HepG2 (cell line): ENCODE measurements around the gene TREH. TPM values are rescaled to one million over a fixed set of nuclear protein-coding genes. Genes with fewer than 3 reads are reported as not detected.
A peak's percentile ranks its signal among the peaks of the same experiment; 100 is the strongest.

ENCODE experiments used
- AHR ChIP-seq: IDR thresholded peaks from 2 replicates; pipeline ENCODE4 v1.6.1; 2018; ENCODE audit warnings: missing genetic modification reagents, missing compliant biosample characterization
- ARHGAP35 ChIP-seq: sonication (generic); formaldehyde crosslinking; IDR thresholded peaks from 2 replicates; pipeline ENCODE4 v1.9.0; 2022; ENCODE audit warnings: mild to moderate bottlenecking, inconsistent platforms, moderate library complexity, missing genetic modification reagents, borderline replicate concordance
- CCDC6 ChIP-seq: sonication (generic); formaldehyde crosslinking; IDR thresholded peaks from 2 replicates; pipeline ENCODE4 v1.8.1; 2022; ENCODE audit warnings: mild to moderate bottlenecking, missing genetic modification reagents, moderate library complexity
- ETS1 ChIP-seq: sonication (generic); formaldehyde crosslinking; IDR thresholded peaks from 2 replicates; pipeline ENCODE4 v1.4.0; 2020; ENCODE audit warnings: missing genetic modification reagents
- FOXA1 ChIP-seq, 2 experiments: fragments of 450-650 bp in 1 of 2; sonication (generic) in 1 of 2; formaldehyde crosslinking in 1 of 2; IDR thresholded peaks; 2 replicates each; pipeline versions ENCODE4 v1.4.0 to v1.6.1; 2016 to 2020; ENCODE audit warnings: missing genetic modification reagents in 1 of 2
- KAT8 ChIP-seq: IDR thresholded peaks from 2 replicates; pipeline ENCODE4 v1.6.1; 2016; ENCODE audit warnings: missing genetic modification reagents, missing compliant biosample characterization
- MBNL3 ChIP-seq: fragments of 250-450 bp; sonication (Bioruptor Pico); conservative IDR thresholded peaks from 2 replicates; pipeline ENCODE4 v1.8.0; 2022; ENCODE audit warnings: mild to moderate bottlenecking, inconsistent platforms
- MEIS2 ChIP-seq: sonication (generic); formaldehyde crosslinking; IDR thresholded peaks from 2 replicates; pipeline ENCODE4 v1.9.0; 2021; ENCODE audit warnings: mild to moderate bottlenecking, missing genetic modification reagents
- POLR2G ChIP-seq: fragments of 200-400 bp; formaldehyde crosslinking; IDR thresholded peaks from 2 replicates; pipeline ENCODE4 v1.6.1; 2018; ENCODE audit warnings: mild to moderate bottlenecking, low read depth, low read length, moderate library complexity
- RARG ChIP-seq: sonication (generic); formaldehyde crosslinking; IDR thresholded peaks from 2 replicates; pipeline ENCODE4 v1.4.0; 2020; ENCODE audit warnings: low read depth, mild to moderate bottlenecking, missing genetic modification reagents
- TEAD3 ChIP-seq: optimal IDR thresholded peaks from 2 replicates; pipeline ENCODE3; 2016; ENCODE audit warnings: borderline replicate concordance
- ZBTB38 ChIP-seq: sonication (generic); formaldehyde crosslinking; IDR thresholded peaks from 2 replicates; pipeline ENCODE4 v1.5.1; 2020; ENCODE audit warnings: mild to moderate bottlenecking, missing genetic modification reagents
- ZFX ChIP-seq: sonication (generic); formaldehyde crosslinking; IDR thresholded peaks from 2 replicates; pipeline ENCODE4 v1.4.0; 2020; ENCODE audit warnings: mild to moderate bottlenecking, low read depth, missing genetic modification reagents, moderate library complexity
- ZNF142 ChIP-seq: sonication (generic); formaldehyde crosslinking; IDR thresholded peaks from 2 replicates; pipeline ENCODE4 v1.4.0; 2020; ENCODE audit warnings: missing genetic modification reagents
- ZNF33B ChIP-seq: sonication (generic); formaldehyde crosslinking; IDR thresholded peaks from 2 replicates; pipeline ENCODE4 v1.5.1; 2020; ENCODE audit warnings: mild to moderate bottlenecking, missing genetic modification reagents
- ZNF543 ChIP-seq: sonication (generic); formaldehyde crosslinking; IDR thresholded peaks from 2 replicates; pipeline ENCODE4 v1.4.0; 2020; ENCODE audit warnings: mild to moderate bottlenecking, missing genetic modification reagents
- ZNF562 ChIP-seq: sonication (generic); formaldehyde crosslinking; IDR thresholded peaks from 2 replicates; pipeline ENCODE4 v1.8.0; 2022; ENCODE audit warnings: missing genetic modification reagents, borderline replicate concordance
- ZNF704 ChIP-seq: sonication (generic); formaldehyde crosslinking; IDR thresholded peaks from 2 replicates; pipeline ENCODE4 v1.8.1; 2023; ENCODE audit warnings: mild to moderate bottlenecking, inconsistent platforms, moderate library complexity, missing genetic modification reagents, borderline replicate concordance
- polyA plus RNA-seq, 8 experiments: library from polyadenylated mRNA; depleted of rRNA in 3 of 8; stranded (reverse) in 7 of 8; unstranded in 1 of 8; fragments of >200 nt; fragmentation: Illumina TruSeq in 4 of 8; extraction: Trizol in 4 of 8; gene quantifications; 2 replicates each; pipeline versions ENCODE4 v1.2.1 to v1.2.3, GENCODE V29; 2011 to 2016; ENCODE audit warnings: low read depth in 4 of 8, missing spikeins in 1 of 8, mixed read lengths in 1 of 8; ENCODE audit not compliant: insufficient read depth in 1 of 8
- total RNA-seq, 5 experiments: library from RNA; depleted of rRNA; stranded (reverse); fragments of >200 nt; fragmentation: Illumina TruSeq; extraction: Trizol; gene quantifications; 2 replicates each; pipeline ENCODE4 v1.2.3, GENCODE V29; 2016; ENCODE audit warnings: low read depth in 1 of 5
- TF ChIP-seq, protein P1 (sequence below): sonication (generic); formaldehyde crosslinking; IDR thresholded peaks from 2 replicates; pipeline ENCODE4 v1.5.1; 2020; ENCODE audit warnings: missing genetic modification reagents, mild to moderate bottlenecking, borderline replicate concordance
- TF ChIP-seq, protein P2 (sequence below): sonication (generic); formaldehyde crosslinking; IDR thresholded peaks from 2 replicates; pipeline ENCODE4 v1.4.0; 2020; ENCODE audit warnings: missing genetic modification reagents

Gene TREH
- total and polyA plus RNA-seq, 2 of the 13 experiments (the other 11 are each of a cell fraction or from before 2014, with no cell fraction given): 0.53 to 0.86 TPM

DNA sequence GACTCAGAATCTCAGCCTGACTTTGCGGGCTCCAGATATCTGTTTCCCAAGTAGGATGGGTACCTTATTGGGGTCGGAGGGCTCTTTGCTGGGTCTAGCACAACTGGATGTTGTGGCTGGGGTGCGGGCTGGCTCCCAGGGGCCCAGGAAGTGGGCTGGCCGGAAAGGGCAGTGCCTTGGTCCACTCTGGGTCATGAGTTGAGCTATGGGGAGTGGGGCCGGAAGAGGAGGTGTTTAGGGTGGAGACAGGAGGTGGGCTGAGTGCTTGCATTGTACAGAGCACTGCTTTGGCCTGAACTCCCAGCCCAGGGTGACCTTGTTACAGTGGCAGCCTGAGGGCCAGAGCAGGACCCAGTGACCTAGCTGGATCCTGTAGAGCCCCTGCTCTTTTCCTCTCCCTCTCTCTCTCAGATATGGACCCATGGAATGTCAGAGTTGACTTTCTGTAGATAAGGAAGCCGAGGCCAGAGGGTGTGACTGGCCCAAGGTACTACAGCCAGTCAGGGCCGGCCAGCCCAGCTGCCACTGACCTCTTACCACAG lies 58.9 kb downstream of the TREH start (continued):
- TF ChIP-seq ZNF142 (CRISPR knock-in tag) (no peak), ARHGAP35 (CRISPR knock-in tag) (no peak), KAT8 (peak; percentile 88), CCDC6 (CRISPR knock-in tag) (no peak; the same call in 1 of the 2 replicates), TEAD3 (peak; percentile 44), ZBTB38 (CRISPR knock-in tag) (no peak; the same call in 1 of the 2 replicates), ZFX (CRISPR knock-in tag) (peak; percentile 88), AHR (CRISPR knock-in tag) (no peak), MBNL3 (no peak), ETS1 (CRISPR knock-in tag) (no peak), ZNF704 (CRISPR knock-in tag) (0 out of 2 replicates have a peak, but pooled peaks have one; percentile 16), MEIS2 (CRISPR knock-in tag) (no peak), FOXA1 (IDR thresholded peaks at IDR 0.05) (no peak), FOXA1 (CRISPR knock-in tag; IDR thresholded peaks at IDR 0.05) (peak; percentile 66), RARG (CRISPR knock-in tag) (no peak), ZNF33B (peak; percentile 58; the same call in 1 of the 2 replicates), ZNF543 (CRISPR knock-in tag) (no peak), POLR2G (peak; percentile 92), ZNF562 (CRISPR knock-in tag) (no peak)
- TF ChIP-seq, protein P1, sequence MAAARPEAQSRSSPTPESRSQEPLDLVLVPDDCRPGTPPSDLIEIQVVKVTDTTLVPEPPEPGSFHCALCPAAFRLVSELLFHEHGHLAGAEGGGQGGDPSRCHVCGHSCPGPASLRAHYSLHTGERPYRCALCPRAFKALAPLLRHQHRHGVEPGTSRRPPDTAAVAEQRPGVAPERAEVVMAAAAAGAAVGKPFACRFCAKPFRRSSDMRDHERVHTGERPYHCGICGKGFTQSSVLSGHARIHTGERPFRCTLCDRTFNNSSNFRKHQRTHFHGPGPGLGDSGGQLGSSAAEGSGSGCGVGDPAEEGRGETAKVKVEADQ: no peak
- TF ChIP-seq, protein P2, sequence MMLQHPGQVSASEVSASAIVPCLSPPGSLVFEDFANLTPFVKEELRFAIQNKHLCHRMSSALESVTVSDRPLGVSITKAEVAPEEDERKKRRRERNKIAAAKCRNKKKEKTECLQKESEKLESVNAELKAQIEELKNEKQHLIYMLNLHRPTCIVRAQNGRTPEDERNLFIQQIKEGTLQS: 0 out of 2 replicates have a peak, but pooled peaks have one; percentile 34
